Head of caudate nucleus (tissue), 42 donors: Measurements from ENCODE around the gene TNFRSF17.
A peak's percentile ranks its signal among the peaks of the same experiment; 100 is the strongest.

Experiments
- DNase-seq, 42 donors: peaks; one replicate each; pipeline versions ENCODE4 v3.0.0 to v3.0.0-alpha.2; 2020 to 2021; ENCODE audit warnings: mixed read lengths in 7 of 42
- intact Hi-C: fragments of 100-400 bp; cut with DNase I; formaldehyde crosslinking; loops from one replicate; pipeline ENCODE4 v1.15.0; 2022

TNFRSF17 gene

GRCh38 chr16:11992586-11993524 is 27.8 kb downstream of the TNFRSF17 start:
- no peak for DNase-seq
- intact Hi-C loops = no loop called here

- peak; percentile 21 to 86 (median 68) for DNase-seq
- intact Hi-C loops = no loop called here
Observed at GRCh38 chr16:11994143-11995119, 29.4 kb downstream of the TNFRSF17 start.

GRCh38 chr16:11996433-11997330 is 31.7 kb downstream of the TNFRSF17 start:
- intact Hi-C loops = no loop called here
- DNase-seq = no peak

GRCh38 chr16:12000032-12000431 is 35.0 kb downstream of the TNFRSF17 start:
- intact Hi-C loops = no loop called here
- DNase-seq = peak in 5 of 42 donors; percentile 16 to 65 (median 25)

- DNase-seq = peak in 1 of 42 donors; percentile 16
- intact Hi-C loops = no loop called here
Observed at GRCh38 chr16:12002447-12003006, 37.5 kb downstream of the TNFRSF17 start.

GRCh38 chr16:12006637-12007036 is 41.6 kb downstream of the TNFRSF17 start:
- DNase-seq = no peak

GRCh38 chr16:12009462-12009861 is 44.5 kb downstream of the TNFRSF17 start:
- DNase-seq = peak in 12 of 42 donors; percentile 17 to 61 (median 38)
- intact Hi-C loops = no loop called here

More at GRCh38 chr16:12006637-12007036, 41.6 kb downstream of the TNFRSF17 start:
- intact Hi-C loops = no loop called here

- DNase-seq = no peak
- intact Hi-C loops = no loop called here
Observed at GRCh38 chr16:12009922-12010321, 44.9 kb downstream of the TNFRSF17 start.

- intact Hi-C loops = no loop called here
- DNase-seq = no peak
Observed at GRCh38 chr16:12010388-12011251, 45.6 kb downstream of the TNFRSF17 start.

GRCh38 chr16:12011565-12011964 is 46.6 kb downstream of the TNFRSF17 start:
- intact Hi-C loops = no loop called here
- no peak for DNase-seq

GRCh38 chr16:12016291-12016947 is 51.4 kb downstream of the TNFRSF17 start:
- no peak for DNase-seq
- intact Hi-C loops = no loop called here

- DNase-seq = no peak
- intact Hi-C loops = no loop called here
Observed at GRCh38 chr16:12017558-12017957, 52.5 kb downstream of the TNFRSF17 start.
